ENCODE data around the gene CACNA1I. TPM values are rescaled to one million over a fixed set of nuclear protein-coding genes. Genes with fewer than 3 reads are reported as not detected.

The CACNA1I gene
- total RNA-seq, 1 donor from 2014 or later: not detected

DNA sequence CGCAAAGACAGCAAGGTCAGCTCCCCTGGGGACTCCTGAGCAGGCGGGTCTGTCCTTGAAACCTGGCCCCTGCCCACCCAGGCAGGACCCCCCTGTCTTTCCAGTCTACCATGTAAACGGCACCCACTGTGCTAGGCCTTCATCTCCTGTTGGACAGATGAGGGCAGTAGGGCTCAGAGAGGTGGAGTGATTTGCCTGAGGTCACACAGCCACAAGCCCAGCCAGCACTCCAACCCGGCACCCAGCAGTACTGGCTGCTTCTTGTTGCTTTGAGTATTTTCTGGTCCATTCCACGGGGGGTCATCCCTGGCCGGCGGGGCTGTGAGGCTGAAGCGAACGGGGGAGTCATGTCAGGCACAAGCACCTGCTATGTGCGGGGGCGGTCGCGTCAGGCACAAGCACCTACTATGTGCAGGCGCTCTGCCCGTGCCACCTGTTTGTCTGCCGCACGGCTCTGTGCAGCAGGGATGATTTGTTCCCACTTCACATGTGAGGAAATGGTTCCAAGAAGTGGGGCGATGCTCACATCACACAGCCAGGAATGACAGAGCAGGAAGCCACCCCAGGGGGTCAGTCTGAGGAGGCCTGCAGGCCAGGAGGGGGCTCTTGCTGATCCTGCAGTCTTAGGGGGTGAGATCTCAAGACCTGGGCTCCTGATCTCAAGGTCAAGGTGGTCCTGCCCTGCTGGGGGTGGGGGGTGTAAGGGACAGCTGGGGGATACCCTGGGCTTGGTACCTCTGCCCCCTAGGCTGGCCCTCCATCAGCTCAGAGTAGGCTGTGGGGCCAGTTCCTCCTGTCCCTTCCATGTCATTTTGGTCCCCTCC, 110.7 kb downstream of the CACNA1I start:
- DNase-seq (ENCODE audit: low read depth) (no peak), FAIRE-seq (no peak)
- Histone ChIP-seq H3K36me3 (ENCODE audit: control insufficient read depth, insufficient read depth, low read length) (no peaks in the 10 kb centered on the region), H3K27me3 (ENCODE audit: control insufficient read depth, insufficient read depth, low read length) (peaks cover 2% of the 10 kb centered on the region), H3K4me3 (ENCODE audit: low read depth, low read length) (no peak overlapping the region)
- TF ChIP-seq, protein P1, sequence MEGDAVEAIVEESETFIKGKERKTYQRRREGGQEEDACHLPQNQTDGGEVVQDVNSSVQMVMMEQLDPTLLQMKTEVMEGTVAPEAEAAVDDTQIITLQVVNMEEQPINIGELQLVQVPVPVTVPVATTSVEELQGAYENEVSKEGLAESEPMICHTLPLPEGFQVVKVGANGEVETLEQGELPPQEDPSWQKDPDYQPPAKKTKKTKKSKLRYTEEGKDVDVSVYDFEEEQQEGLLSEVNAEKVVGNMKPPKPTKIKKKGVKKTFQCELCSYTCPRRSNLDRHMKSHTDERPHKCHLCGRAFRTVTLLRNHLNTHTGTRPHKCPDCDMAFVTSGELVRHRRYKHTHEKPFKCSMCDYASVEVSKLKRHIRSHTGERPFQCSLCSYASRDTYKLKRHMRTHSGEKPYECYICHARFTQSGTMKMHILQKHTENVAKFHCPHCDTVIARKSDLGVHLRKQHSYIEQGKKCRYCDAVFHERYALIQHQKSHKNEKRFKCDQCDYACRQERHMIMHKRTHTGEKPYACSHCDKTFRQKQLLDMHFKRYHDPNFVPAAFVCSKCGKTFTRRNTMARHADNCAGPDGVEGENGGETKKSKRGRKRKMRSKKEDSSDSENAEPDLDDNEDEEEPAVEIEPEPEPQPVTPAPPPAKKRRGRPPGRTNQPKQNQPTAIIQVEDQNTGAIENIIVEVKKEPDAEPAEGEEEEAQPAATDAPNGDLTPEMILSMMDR (IDR thresholded peaks at IDR 0.05; ENCODE audit: insufficient read depth, low read length, severe bottlenecking): no peak

DNA sequence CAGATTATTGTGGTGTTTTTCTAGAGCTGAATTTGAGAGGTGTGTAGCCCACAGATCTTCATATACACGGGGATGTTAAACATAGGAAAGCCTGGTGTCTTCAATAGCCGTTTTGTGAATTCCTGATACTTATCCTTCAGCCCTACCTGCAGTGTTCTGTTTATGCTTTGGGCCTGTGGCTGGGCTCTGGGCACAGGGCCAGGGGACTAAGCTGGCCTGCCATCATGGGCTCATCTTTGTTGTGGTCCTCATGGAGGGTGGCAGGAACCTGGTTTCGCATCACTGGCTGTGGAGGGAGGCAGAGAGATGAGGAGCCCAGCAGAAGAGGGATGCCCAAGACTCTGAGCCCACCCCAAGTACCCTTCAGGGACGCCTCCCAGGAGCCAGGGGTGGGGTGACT, 112.4 kb downstream of the CACNA1I start:
- DNase-seq (ENCODE audit: low read depth): no peak
- H3K27me3 ChIP-seq (ENCODE audit: control insufficient read depth, insufficient read depth, low read length): peaks cover 4% of the 10 kb centered on the region
- TF ChIP-seq, protein P1 (IDR thresholded peaks at IDR 0.05; ENCODE audit: insufficient read depth, low read length, severe bottlenecking): no peak
- no peaks in the 10 kb centered on the region for H3K36me3 ChIP-seq (ENCODE audit: control insufficient read depth, insufficient read depth, low read length)
- H3K4me3 ChIP-seq (ENCODE audit: low read depth, low read length): no peak overlapping the region
- FAIRE-seq: no peak

DNA sequence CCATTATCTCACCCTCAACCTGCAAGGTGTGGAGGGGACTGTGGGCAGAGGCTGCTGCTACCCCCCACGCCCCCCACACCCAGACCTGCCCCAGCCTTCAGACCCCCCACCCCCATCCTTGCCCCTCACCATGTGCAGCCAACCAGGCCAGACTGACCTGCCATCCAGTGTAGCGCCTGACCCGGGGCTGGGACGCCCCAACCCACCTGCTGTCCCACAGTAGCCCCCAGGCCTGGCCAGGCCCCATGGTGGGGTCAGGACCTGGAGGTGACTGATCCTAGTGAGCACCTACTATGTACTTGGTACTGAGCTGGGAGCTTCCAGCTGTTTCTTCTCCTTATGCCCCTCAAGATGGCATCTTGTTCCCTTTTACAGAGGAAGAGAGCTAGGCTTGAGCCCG, 113.1 kb downstream of the CACNA1I start:
- Histone ChIP-seq H3K27me3 (ENCODE audit: control insufficient read depth, insufficient read depth, low read length) (peaks cover 4% of the 10 kb centered on the region), H3K4me3 (ENCODE audit: low read depth, low read length) (no peak overlapping the region), H3K36me3 (ENCODE audit: control insufficient read depth, insufficient read depth, low read length) (no peaks in the 10 kb centered on the region)
- DNase-seq (ENCODE audit: low read depth) (no peak), FAIRE-seq (no peak)
- TF ChIP-seq, protein P1 (IDR thresholded peaks at IDR 0.05; ENCODE audit: insufficient read depth, low read length, severe bottlenecking): no peak

DNA sequence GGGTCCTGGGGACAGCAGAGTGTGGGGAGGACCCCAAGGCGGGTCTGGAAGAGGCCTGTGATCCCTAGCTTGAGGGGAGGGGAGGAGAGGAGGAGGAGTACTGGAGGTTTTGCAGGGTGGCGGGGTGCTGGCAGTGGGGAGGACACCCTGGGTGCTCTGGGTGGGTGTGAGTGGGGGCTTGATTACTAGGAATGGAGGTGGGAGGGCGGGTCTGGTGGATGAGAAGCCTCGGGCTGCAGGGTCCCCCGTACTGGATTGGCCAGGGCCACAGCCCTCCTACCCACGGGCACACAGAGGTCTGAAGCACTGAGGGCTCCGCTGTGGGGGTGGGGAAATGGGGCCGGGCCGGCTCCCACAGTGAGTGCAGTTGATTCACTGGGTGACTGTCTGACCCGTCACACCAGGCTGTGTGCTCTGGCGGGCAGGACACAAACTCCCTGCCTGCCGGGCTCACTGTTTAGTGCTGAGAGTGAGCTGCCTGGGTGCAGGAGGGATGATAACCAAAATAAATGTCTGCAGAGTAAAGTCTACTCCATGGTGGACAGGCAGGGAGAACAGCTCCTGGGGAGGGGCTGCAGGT, 114.2 kb downstream of the CACNA1I start:
- H3K36me3 ChIP-seq (ENCODE audit: control insufficient read depth, insufficient read depth, low read length): no peaks in the 10 kb centered on the region
- H3K27me3 ChIP-seq (ENCODE audit: control insufficient read depth, insufficient read depth, low read length): peaks cover 4% of the 10 kb centered on the region
- TF ChIP-seq, protein P1 (IDR thresholded peaks at IDR 0.05; ENCODE audit: insufficient read depth, low read length, severe bottlenecking): no peak
- no peak overlapping the region for H3K4me3 ChIP-seq (ENCODE audit: low read depth, low read length)
- DNase-seq (ENCODE audit: low read depth) (no peak), FAIRE-seq (no peak)

DNA sequence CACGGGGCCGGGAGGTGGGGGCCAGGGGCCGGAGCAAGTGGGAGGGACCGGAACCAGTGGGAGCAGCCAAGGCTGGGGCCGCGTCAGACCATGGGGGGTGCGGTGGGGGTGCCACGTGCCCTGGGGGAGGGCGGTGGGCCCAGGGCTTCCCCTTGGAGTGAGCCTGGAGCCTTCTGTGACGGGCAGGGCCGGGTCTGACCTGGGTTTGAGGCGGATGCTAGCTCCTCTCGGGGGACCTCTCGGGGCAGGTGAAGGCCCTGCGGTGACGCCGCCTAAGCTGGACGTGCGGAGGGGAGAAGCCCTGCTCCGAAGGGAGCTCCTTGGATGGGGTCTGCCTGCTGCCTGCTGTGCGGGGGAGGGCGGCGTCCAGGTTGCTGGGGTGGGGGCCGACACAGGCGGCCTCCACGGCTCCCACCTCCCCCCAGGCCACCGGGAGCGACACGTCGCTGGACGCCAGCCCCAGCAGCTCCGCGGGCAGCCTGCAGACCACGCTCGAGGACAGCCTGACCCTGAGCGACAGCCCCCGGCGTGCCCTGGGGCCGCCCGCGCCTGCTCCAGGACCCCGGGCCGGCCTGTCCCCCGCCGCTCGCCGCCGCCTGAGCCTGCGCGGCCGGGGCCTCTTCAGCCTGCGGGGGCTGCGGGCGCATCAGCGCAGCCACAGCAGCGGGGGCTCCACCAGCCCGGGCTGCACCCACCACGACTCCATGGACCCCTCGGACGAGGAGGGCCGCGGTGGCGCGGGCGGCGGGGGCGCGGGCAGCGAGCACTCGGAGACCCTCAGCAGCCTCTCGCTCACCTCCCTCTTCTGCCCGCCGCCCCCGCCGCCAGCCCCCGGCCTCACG, 115.0 kb downstream of the CACNA1I start:
- no peak overlapping the region for H3K4me3 ChIP-seq (ENCODE audit: low read depth, low read length)
- FAIRE-seq (no peak), DNase-seq (ENCODE audit: low read depth) (no peak)
- no peaks in the 10 kb centered on the region for H3K36me3 ChIP-seq (ENCODE audit: control insufficient read depth, insufficient read depth, low read length)
- peaks cover 4% of the 10 kb centered on the region for H3K27me3 ChIP-seq (ENCODE audit: control insufficient read depth, insufficient read depth, low read length)
- TF ChIP-seq, protein P1 (IDR thresholded peaks at IDR 0.05; ENCODE audit: insufficient read depth, low read length, severe bottlenecking): no peak
